HG03442 (cell line): ENCODE results near the gene PCYT1A.
A peak's percentile ranks its signal among the peaks of the same experiment; 100 is the strongest.

Experiments
- ATAC-seq: cut with Tn5 transposase; IDR thresholded peaks from one replicate; pipeline ENCODE4 v1.9.1; 2021; ENCODE audit warnings: mild to moderate bottlenecking, moderate library complexity; ENCODE audit not compliant: unreplicated experiment

The PCYT1A gene

GRCh38 chr3:196238612-196239560, 48.6 kb downstream of the PCYT1A start:
- no peak for ATAC-seq

GRCh38 chr3:196237203-196237602, 50.3 kb downstream of the PCYT1A start:
- no peak for ATAC-seq

GRCh38 chr3:196236223-196236622, 51.3 kb downstream of the PCYT1A start:
- ATAC-seq, result no peak

GRCh38 chr3:196235452-196236122, 51.9 kb downstream of the PCYT1A start:
- ATAC-seq, result no peak

GRCh38 chr3:196232882-196233251, 54.7 kb downstream of the PCYT1A start:
- ATAC-seq, result no peak

- ATAC-seq, result peak; percentile 52
Observed at GRCh38 chr3:196232154-196232881, 55.2 kb downstream of the PCYT1A start.

- no peak for ATAC-seq
Observed at GRCh38 chr3:196227629-196228493, 59.7 kb downstream of the PCYT1A start.

- no peak for ATAC-seq
Observed at GRCh38 chr3:196227121-196227561, 60.4 kb downstream of the PCYT1A start.

- ATAC-seq, result no peak
Observed at GRCh38 chr3:196225763-196226364, 61.7 kb downstream of the PCYT1A start.

- no peak for ATAC-seq
Observed at GRCh38 chr3:196225086-196225485, 62.4 kb downstream of the PCYT1A start.

- no peak for ATAC-seq
Observed at GRCh38 chr3:196222876-196223595, 64.5 kb downstream of the PCYT1A start.

GRCh38 chr3:196220991-196221390, 66.5 kb downstream of the PCYT1A start:
- no peak for ATAC-seq

GRCh38 chr3:196220587-196220986, 66.9 kb downstream of the PCYT1A start:
- no peak for ATAC-seq

- no peak for ATAC-seq
Observed at GRCh38 chr3:196219970-196220311, 67.6 kb downstream of the PCYT1A start.

GRCh38 chr3:196219194-196219969, 68.1 kb downstream of the PCYT1A start:
- ATAC-seq, result peak; percentile 67

- ATAC-seq, result no peak
Observed at GRCh38 chr3:196218155-196218712, 69.3 kb downstream of the PCYT1A start.

GRCh38 chr3:196217307-196218154, 70.0 kb downstream of the PCYT1A start:
- no peak for ATAC-seq
